MM.1S (cell line): ENCODE results near the gene CISD1.

Experiments used
- EZH2 ChIP-seq: fragments of 300-600 bp; sonication (generic); optimal IDR thresholded peaks from 2 replicates; pipeline ENCODE3; 2017; ENCODE audit warnings: low read depth, mild to moderate bottlenecking, antibody characterized with exemption, low read length, mixed read lengths
- EZH2phosphoT487 ChIP-seq: fragments of 300-600 bp; sonication (generic); IDR thresholded peaks from 2 replicates; pipeline ENCODE4 v1.6.1; 2018; ENCODE audit warnings: antibody characterized with exemption, low read length
- TF ChIP-seq, protein P1 (sequence below): fragments of 300-600 bp; sonication (generic); IDR thresholded peaks from 2 replicates; pipeline ENCODE4 v1.5.1; 2016; ENCODE audit warnings: antibody characterized with exemption, low read length, mixed read lengths

DNA sequence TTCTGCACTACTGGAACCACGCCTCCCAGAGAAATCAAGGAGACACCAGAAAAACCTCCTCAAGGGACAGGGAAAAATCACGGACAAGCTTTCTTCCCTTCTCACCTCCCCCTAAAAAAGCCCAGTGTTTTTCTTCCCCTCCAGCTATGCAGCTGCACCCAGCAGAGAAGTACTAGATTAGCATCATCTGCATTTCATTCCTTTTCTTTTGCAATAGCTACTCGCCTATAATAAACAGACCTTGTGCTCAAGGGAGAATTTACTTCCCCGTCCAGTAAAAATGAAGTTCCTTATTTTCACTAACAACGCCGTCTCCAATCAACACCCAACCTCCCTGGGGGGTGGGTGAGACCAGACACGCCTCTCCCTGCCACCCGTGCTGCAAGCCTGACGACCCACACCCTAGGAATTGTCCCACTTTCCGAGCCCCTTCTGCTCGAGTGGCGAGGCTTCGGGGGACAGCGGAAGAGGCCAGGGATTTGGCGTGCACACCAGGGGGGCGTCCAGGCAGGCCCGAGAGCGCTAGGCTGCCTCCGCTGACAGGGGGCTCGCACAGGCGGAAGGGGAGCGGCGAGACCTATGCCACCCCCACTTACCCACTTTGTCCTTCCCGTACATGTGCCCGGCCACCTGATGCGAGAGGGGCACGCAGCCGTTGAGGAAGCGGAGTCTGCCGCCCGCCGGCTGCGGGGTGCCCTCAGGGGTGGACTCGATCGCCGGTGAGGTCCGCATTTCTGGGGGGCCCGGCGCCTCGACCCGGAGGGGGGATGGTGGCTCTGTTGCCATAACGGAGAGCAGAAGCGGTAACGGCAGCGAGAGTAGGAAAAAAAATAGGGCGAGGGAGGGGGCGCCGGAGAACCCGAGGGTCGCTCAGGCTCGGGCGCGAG lies 1.9 kb upstream of the CISD1 start:
- TF ChIP-seq, protein P1, sequence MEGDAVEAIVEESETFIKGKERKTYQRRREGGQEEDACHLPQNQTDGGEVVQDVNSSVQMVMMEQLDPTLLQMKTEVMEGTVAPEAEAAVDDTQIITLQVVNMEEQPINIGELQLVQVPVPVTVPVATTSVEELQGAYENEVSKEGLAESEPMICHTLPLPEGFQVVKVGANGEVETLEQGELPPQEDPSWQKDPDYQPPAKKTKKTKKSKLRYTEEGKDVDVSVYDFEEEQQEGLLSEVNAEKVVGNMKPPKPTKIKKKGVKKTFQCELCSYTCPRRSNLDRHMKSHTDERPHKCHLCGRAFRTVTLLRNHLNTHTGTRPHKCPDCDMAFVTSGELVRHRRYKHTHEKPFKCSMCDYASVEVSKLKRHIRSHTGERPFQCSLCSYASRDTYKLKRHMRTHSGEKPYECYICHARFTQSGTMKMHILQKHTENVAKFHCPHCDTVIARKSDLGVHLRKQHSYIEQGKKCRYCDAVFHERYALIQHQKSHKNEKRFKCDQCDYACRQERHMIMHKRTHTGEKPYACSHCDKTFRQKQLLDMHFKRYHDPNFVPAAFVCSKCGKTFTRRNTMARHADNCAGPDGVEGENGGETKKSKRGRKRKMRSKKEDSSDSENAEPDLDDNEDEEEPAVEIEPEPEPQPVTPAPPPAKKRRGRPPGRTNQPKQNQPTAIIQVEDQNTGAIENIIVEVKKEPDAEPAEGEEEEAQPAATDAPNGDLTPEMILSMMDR, result no peak
- TF ChIP-seq EZH2phosphoT487 (no peak), EZH2 (no peak)
